Fibroblast of the aortic adventitia (primary cell): ENCODE measurements around the gene INPP4A. TPM values are rescaled to one million over a fixed set of nuclear protein-coding genes. Genes with fewer than 3 reads are reported as not detected.

Source experiments
- DNase-seq: peaks from one replicate; pipeline ENCODE4 v3.0.0-alpha.2; 2010; ENCODE audit warnings: low read depth
- H3K4me3 ChIP-seq: 2 replicates; pipeline ENCODE4 v1.5.1; 2011; ENCODE audit warnings: low read depth, mild to moderate bottlenecking, control low read depth, low read length, moderate library complexity
- total RNA-seq: library from RNA; depleted of rRNA; stranded (reverse); fragments of >200 nt; gene quantifications from 2 replicates; pipeline ENCODE4 v1.2.3, GENCODE V29; 2012; ENCODE audit warnings: low replicate concordance
- TF ChIP-seq, protein P1 (sequence below): IDR thresholded peaks from 2 replicates; pipeline ENCODE4 v1.5.1; 2011; ENCODE audit warnings: mild to moderate bottlenecking, low read length, control low read depth, inconsistent platforms; ENCODE audit not compliant: insufficient read depth

The INPP4A gene
- total RNA-seq, 1 donor: 16.2 TPM

DNA sequence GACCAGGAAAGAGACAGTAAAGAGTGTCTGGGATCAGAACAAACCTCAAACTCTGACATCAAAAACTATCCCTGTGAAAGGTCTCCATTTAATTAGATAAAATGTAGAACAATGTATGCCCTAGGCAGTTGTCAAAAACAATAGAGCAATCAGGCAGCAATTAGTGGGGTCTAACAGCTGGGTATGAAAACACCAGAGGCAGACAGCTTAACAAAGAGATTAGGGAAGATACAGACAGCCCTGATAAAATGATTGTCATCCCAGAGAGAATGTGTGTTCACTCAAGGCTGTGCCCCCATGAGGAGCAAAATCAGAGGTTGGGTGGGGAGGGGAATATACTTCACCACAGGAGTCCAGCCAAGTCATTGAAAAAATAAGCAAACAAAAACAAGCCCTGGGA lies 50.0 kb downstream of the INPP4A start:
- DNase-seq: no peak
- no peak overlapping the region for H3K4me3 ChIP-seq
- TF ChIP-seq, protein P1, sequence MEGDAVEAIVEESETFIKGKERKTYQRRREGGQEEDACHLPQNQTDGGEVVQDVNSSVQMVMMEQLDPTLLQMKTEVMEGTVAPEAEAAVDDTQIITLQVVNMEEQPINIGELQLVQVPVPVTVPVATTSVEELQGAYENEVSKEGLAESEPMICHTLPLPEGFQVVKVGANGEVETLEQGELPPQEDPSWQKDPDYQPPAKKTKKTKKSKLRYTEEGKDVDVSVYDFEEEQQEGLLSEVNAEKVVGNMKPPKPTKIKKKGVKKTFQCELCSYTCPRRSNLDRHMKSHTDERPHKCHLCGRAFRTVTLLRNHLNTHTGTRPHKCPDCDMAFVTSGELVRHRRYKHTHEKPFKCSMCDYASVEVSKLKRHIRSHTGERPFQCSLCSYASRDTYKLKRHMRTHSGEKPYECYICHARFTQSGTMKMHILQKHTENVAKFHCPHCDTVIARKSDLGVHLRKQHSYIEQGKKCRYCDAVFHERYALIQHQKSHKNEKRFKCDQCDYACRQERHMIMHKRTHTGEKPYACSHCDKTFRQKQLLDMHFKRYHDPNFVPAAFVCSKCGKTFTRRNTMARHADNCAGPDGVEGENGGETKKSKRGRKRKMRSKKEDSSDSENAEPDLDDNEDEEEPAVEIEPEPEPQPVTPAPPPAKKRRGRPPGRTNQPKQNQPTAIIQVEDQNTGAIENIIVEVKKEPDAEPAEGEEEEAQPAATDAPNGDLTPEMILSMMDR: no peak

DNA sequence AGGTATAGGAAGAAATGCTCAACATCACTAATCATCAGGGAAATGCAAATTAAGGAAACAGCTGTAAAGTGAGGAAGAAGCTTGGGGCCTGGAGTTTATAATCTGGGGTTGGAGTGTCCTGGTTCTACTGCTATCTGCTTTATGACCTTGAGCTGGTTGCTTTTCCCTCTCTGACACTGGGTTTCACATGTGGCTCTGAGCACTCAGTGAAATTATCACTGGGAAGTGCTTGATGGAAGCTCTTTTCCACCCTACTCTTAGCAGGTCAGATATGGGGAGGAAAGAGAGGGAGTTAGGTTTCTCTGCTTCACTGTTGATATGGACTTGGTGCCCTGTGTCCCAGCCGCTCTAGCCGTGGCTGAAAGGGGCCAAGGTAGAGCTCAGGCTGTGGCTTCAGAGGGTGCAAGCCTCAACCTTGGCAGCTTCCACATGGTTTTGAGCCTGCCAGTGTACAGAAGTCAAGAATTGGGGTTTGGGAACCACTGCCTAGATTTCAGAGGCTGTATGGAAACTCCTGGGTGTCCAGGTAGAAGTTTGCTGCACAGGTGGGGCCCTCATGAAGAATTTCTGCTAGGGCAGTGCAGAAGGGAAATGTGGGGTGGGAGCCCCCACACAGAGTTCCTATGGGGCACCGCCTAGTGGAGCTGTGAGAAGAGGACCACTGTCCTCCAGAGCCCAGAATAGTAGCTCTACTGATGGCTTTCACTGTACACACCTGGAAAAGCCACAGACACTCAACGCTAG lies 52.3 kb downstream of the INPP4A start:
- TF ChIP-seq, protein P1: no peak
- DNase-seq: no peak
- H3K4me3 ChIP-seq: no peak overlapping the region

DNA sequence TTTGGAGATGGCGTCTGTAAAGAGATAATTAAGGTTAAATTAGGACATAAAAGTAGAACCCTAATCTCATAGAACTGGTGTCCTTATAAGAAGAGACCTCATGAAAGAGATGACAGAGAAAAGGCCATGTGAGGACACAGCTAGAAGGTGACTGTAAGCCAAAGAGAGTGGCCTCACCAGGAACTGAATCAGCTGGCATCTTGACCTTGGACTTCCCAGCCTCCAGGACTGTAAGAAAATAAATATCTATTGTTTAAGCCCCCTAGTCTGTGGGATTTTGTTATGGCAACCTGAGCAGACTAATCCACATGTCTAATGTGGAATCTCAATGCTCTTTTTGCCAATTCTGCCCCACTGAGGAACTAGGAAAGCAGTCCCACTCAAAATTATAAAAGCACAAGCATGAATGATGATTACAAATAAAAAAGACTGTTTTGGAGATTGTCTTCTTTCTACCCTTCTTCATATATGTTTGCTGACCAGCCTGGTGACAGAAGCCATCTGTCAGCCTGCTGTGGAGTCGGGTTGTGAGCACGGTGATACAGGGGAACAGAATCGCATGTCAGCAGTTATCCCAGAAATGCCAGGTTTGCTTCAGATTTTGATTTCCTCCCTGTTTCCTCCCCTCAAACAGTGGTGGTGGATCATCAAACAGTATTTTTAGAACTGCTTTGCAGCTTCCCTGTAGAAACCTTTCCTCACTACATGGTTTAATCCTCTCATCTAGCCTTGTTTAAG lies 54.2 kb downstream of the INPP4A start:
- DNase-seq: no peak
- H3K4me3 ChIP-seq: no peak overlapping the region
- TF ChIP-seq, protein P1: no peak

DNA sequence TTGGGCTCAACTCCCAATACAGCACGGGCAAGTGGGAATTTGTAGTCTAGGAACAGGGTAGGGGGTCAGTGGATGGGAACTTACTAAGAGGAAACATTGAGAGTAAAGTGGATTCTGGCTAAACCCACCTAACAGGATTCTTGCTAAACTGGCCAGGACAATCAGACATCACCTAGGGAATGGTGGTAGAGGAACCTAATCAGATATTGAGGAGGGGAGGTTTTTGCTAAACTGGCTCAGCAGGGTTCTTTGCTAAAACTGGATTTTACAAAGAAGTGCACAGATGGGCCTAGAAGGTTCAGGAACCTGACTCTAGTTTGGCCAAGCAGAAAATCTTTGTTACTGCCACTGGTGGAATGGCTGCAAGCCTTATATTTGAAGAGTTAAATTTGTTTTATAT lies 55.9 kb downstream of the INPP4A start:
- TF ChIP-seq, protein P1: no peak
- H3K4me3 ChIP-seq: no peak overlapping the region
- DNase-seq: no peak

DNA sequence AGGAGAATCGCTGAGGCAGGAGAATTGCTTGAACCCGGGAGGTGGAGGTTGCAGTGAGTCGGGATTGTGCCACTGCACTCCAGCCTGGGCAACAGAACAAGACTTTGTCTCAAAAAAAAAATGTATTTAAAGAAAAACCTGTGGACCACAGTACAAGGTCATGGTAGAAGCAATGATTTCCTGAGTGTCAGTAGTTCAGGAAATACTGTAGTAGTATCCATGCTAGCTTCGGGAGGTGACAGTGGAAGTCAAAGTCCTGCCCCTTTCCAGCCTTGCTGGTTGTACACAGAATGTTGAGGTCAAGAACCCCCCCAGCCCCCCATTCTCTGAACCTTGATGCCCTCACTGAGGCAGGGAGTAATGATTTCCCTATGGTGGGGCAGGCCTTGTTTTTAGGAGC lies 56.6 kb downstream of the INPP4A start:
- H3K4me3 ChIP-seq: no peak overlapping the region
- DNase-seq: no peak
- TF ChIP-seq, protein P1: no peak

DNA sequence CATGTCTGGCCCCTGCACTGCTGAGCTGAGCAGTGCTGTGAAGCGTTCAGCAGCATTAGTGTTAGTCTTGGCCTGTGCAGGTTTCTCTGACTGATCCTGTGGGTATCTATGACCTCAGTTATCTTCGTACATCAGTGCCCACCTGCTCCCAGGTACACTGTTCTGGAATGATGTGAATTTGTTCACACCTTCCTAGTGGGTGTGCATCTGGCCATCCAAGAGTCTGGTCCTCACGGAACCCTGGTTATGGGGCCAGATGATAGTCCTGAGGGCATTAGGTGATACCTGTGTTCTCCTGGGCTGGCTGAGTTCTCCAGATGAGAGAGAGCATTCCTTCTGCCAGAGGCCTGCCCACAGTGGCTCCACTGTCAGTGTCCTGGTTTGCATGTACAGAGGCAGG lies 57.2 kb downstream of the INPP4A start:
- DNase-seq: no peak
- TF ChIP-seq, protein P1: no peak
- H3K4me3 ChIP-seq: no peak overlapping the region
